GM12878 (cell line): ENCODE results near the gene PADI4. TPM values are rescaled to one million over a fixed set of nuclear protein-coding genes. Genes with fewer than 3 reads are reported as not detected.

ENCODE experiments used
- ATAC-seq: fragments of 200-7000 bp; cut with Tn5 transposase; 3 replicates; pipeline ENCODE4 v1.9.1; 2020; ENCODE audit warnings: mild to moderate bottlenecking, moderate library complexity
- BruUV-seq: library from RNA; stranded (reverse); fragments of 400-500 nt; replicated peaks from 2 replicates; lab custom pipeline; 2021; lab: Mats Ljungman, UMichigan
- CTCF ChIA-PET: fragments of 300-600 bp; sonication (Branson Sonifier 250); formaldehyde crosslinking; extraction: SDS; loops from one replicate; lab custom pipeline; 2021; ENCODE audit warnings: inconsistent platforms; lab: Yijun Ruan, JAX
- POLR2A ChIA-PET: fragments of 350-600 bp; formaldehyde crosslinking; extraction: SDS; loops from one replicate; lab custom pipeline; 2021; ENCODE audit warnings: inconsistent platforms; lab: Charles Lee
- RAD21 ChIA-PET: fragments of 300-600 bp; sonication (Branson Sonifier 250); formaldehyde crosslinking; loops from one replicate; lab custom pipeline; 2023; ENCODE audit warnings: antibody characterized with exemption; ENCODE audit not compliant: unreplicated experiment; lab: Charles Lee
- SMC1A ChIA-PET: fragments of 300-600 bp; sonication (Branson Sonifier 250); formaldehyde crosslinking; loops from one replicate; lab custom pipeline; 2023; ENCODE audit not compliant: unreplicated experiment, uncharacterized antibody; lab: Charles Lee
- DNase-seq: peaks from one replicate; pipeline ENCODE4 v3.0.0-alpha.2; 2011; ENCODE audit warnings: low read depth, low spot score
- FAIRE-seq: peaks from 3 replicates; lab custom pipeline; 2011; peaks lifted over from hg19 to GRCh38; lab: Jason Lieb, UNC
- H2AFZ ChIP-seq: 2 replicates; pipeline ENCODE4 v1.6.0; 2011; ENCODE audit warnings: low read depth, low read length, control low read depth; ENCODE audit not compliant: control insufficient read depth
- H3K27ac ChIP-seq: 2 replicates; pipeline ENCODE4 v1.5.1; 2011; ENCODE audit warnings: control low read depth; ENCODE audit not compliant: control insufficient read depth, insufficient read depth
- H3K27me3 ChIP-seq, 2 experiments: replicated peaks in 1 of 2; 2 replicates each; pipeline versions ENCODE4 v1.6.0 to v1.6.1; 2011; ENCODE audit warnings: low read length in 1 of 2; ENCODE audit not compliant: control insufficient read depth in 2 of 2, insufficient read depth in 2 of 2
- H3K36me3 ChIP-seq, 2 experiments: 2 replicates each; pipeline ENCODE4 v1.5.1; 2011; ENCODE audit warnings: low read length in 1 of 2; ENCODE audit not compliant: control insufficient read depth in 2 of 2, insufficient read depth in 2 of 2
- H3K4me1 ChIP-seq: 2 replicates; pipeline ENCODE4 v1.6.1; 2011; ENCODE audit warnings: mild to moderate bottlenecking, low read length, moderate library complexity, mixed read lengths; ENCODE audit not compliant: control insufficient read depth, insufficient read depth
- H3K4me2 ChIP-seq: 2 replicates; pipeline ENCODE4 v1.6.0; 2011; ENCODE audit warnings: control low read depth; ENCODE audit not compliant: control insufficient read depth, insufficient read depth
- H3K4me3 ChIP-seq: fragments of 200-600 bp; sonication (generic); 2 replicates; pipeline ENCODE4 v1.5.1; 2016
- H3K79me2 ChIP-seq: 2 replicates; pipeline ENCODE4 v1.6.0; 2011; ENCODE audit warnings: low read length; ENCODE audit not compliant: control insufficient read depth, insufficient read depth
- H3K9ac ChIP-seq: 2 replicates; pipeline ENCODE4 v1.8.0; 2011; ENCODE audit warnings: low read length, control low read depth, mixed read lengths; ENCODE audit not compliant: control insufficient read depth, insufficient read depth
- H3K9me3 ChIP-seq: replicated peaks from 3 replicates; pipeline ENCODE4 v1.5.1; 2011; ENCODE audit warnings: mild to moderate bottlenecking, low read length; ENCODE audit not compliant: control insufficient read depth, insufficient read depth
- H4K20me1 ChIP-seq: 2 replicates; pipeline ENCODE4 v1.6.0; 2011; ENCODE audit not compliant: control insufficient read depth, insufficient read depth
- E2F8 ChIP-seq: fragments of 450-650 bp; IDR thresholded peaks from 2 replicates; pipeline ENCODE4 v1.6.1; 2018; ENCODE audit warnings: mild to moderate bottlenecking, low read depth, moderate library complexity; ENCODE audit not compliant: partially characterized antibody
- IKZF1 ChIP-seq: fragments of 450-650 bp; conservative IDR thresholded peaks from 2 replicates; pipeline ENCODE4 v1.6.1; 2017; ENCODE audit warnings: antibody characterized with exemption, mild to moderate bottlenecking
- MYB ChIP-seq: fragments of 150-350 bp; IDR thresholded peaks from 2 replicates; pipeline ENCODE4 v1.6.1; 2014; ENCODE audit warnings: mild to moderate bottlenecking, low read depth, low read length, borderline replicate concordance
- NR2F1 ChIP-seq: fragments of 450-650 bp; conservative IDR thresholded peaks from 2 replicates; pipeline ENCODE4 v1.6.1; 2017; ENCODE audit warnings: mild to moderate bottlenecking
- PAX5 ChIP-seq: IDR thresholded peaks from 2 replicates; pipeline ENCODE4 v1.6.1; 2011; ENCODE audit warnings: low read depth, low read length, borderline replicate concordance
- RFX5 ChIP-seq: IDR thresholded peaks from 2 replicates; pipeline ENCODE4 v1.6.1; 2011; ENCODE audit warnings: low read depth, low read length, improper control_type of control experiment
- SIX5 ChIP-seq: IDR thresholded peaks from 2 replicates; pipeline ENCODE4 v1.6.1; 2011; ENCODE audit warnings: mild to moderate bottlenecking, low read depth, low read length, moderate library complexity; ENCODE audit not compliant: severe bottlenecking
- SMAD5 ChIP-seq: IDR thresholded peaks from 2 replicates; pipeline ENCODE4 v1.6.1; 2016; ENCODE audit warnings: antibody characterized with exemption, low read depth
- SMC3 ChIP-seq: IDR thresholded peaks from 2 replicates; pipeline ENCODE4 v1.6.1; 2011; ENCODE audit warnings: low read length, improper control_type of control experiment, borderline replicate concordance
- SREBF2 ChIP-seq: IDR thresholded peaks from 2 replicates; pipeline ENCODE4 v1.6.1; 2012; ENCODE audit warnings: mild to moderate bottlenecking, low read length
- STAT1 ChIP-seq: fragments of 450-650 bp; conservative IDR thresholded peaks from 2 replicates; pipeline ENCODE4 v1.6.1; 2014; ENCODE audit warnings: antibody characterized with exemption, mild to moderate bottlenecking
- STAT3 ChIP-seq: IDR thresholded peaks from 2 replicates; pipeline ENCODE4 v1.6.1; 2011; ENCODE audit warnings: low read depth, low read length, improper control_type of control experiment
- TARDBP ChIP-seq: IDR thresholded peaks from 2 replicates; pipeline ENCODE4 v1.6.1; 2016; ENCODE audit warnings: borderline replicate concordance
- YY1 ChIP-seq: IDR thresholded peaks from 2 replicates; pipeline ENCODE4 v1.6.1; 2011; ENCODE audit warnings: low read depth, mild to moderate bottlenecking, low read length
- ZBTB33 ChIP-seq: fragments of 450-650 bp; IDR thresholded peaks from 2 replicates; pipeline ENCODE4 v1.6.1; 2017; ENCODE audit warnings: mild to moderate bottlenecking
- ZNF207 ChIP-seq: fragments of 450-650 bp; IDR thresholded peaks from 2 replicates; pipeline ENCODE4 v1.6.1; 2014; ENCODE audit warnings: antibody characterized with exemption, mild to moderate bottlenecking, borderline replicate concordance
- WGBS: methylation state at CpG from one replicate; pipeline ENCODE4 v1.1.6; 2016; ENCODE audit warnings: low lambda C conversion rate; ENCODE audit not compliant: insufficient replicate concordance, insufficient coverage; ENCODE audit errors: missing lambda C conversion rate; 5-methylcytosine and 5-hydroxymethylcytosine counted together
- in situ Hi-C: fragments of 300-500 bp; cut with MboI; formaldehyde crosslinking; loops from 9 replicates; pipeline ENCODE4 v1.14.3; 2018; ENCODE audit warnings: mixed read lengths
- intact Hi-C: fragments of 100-400 bp; cut with micrococcal nuclease; formaldehyde crosslinking; loops from one replicate; pipeline ENCODE4 v1.14.2; 2022; ENCODE audit not compliant: unreplicated experiment
- polyA plus RNA-seq, 11 experiments: library from polyadenylated mRNA; depleted of rRNA in 4 of 11; unstranded in 6 of 11; stranded (reverse) in 5 of 11; fragments of >200 nt; fragmentation: Nextera tagmentation in 4 of 11; fragmentation: Illumina TruSeq in 1 of 11; extraction: Ambion mirVana in 4 of 11; extraction: Trizol in 1 of 11; gene quantifications; 1 replicate in 1 of 11; 2 replicates in 10 of 11; pipeline versions ENCODE4 v1.2.1 to v1.2.3, GENCODE V29; 2011 to 2016; ENCODE audit warnings: inconsistent platforms in 2 of 11, missing spikeins in 2 of 11, low read depth in 1 of 11
- total RNA-seq, 4 experiments: library from RNA; depleted of rRNA in 3 of 4; stranded (reverse); fragments of >200 nt in 3 of 4; fragmentation: Illumina TruSeq in 1 of 4; extraction: Trizol in 1 of 4; gene quantifications; 2 replicates each; pipeline versions ENCODE4 v1.2.1 to v1.2.3, GENCODE V29; 2013 to 2021

Gene PADI4
- total and polyA plus RNA-seq, 10 of the 15 experiments (the other 5 are each of a cell fraction or from before 2014, with no cell fraction given): 0.08 to 0.47 (median 0.15) TPM; not detected in 3

- TF ChIP-seq SREBF2 (no peak), E2F8 (no peak), SMC3 (no peak)
- TF ChIP-seq, all 136 proteins: peak for 0
Observed at GRCh38 chr1:17290553-17290952, 17.4 kb upstream of the PADI4 start (continued).

GRCh38 chr1:17292299-17293160, 15.5 kb upstream of the PADI4 start:
- FAIRE-seq: no peak
- no peaks in the 10 kb centered on the region for H4K20me1 ChIP-seq
- BruUV-seq: no TSS peak
- TF ChIP-seq MYB (no peak), TARDBP (no peak), ZNF207 (no peak), STAT1 (no peak), STAT3 (no peak), ZBTB33 (no peak), YY1 (no peak), IKZF1 (no peak), SMAD5 (no peak), NR2F1 (no peak), RFX5 (no peak), SMC3 (no peak), SIX5 (no peak), PAX5 (no peak)

More at GRCh38 chr1:17292299-17293160, 15.5 kb upstream of the PADI4 start:
- in situ Hi-C loops (no loop called here), intact Hi-C loops (no loop called here)
- ChIA-PET CTCF (no interaction called here), POLR2A (no interaction called here), SMC1A (no interaction called here), RAD21 (no interaction called here)
- H3K9ac ChIP-seq: no peak overlapping the region
- DNase-seq (no peak), ATAC-seq (no peak)
- no peak overlapping the region for H3K4me2 ChIP-seq
- no peak overlapping the region for H3K27ac ChIP-seq
- 17% methylated on average over 6 of the region's 7 CpGs for WGBS
- no peaks in the 10 kb centered on the region for H3K79me2 ChIP-seq
- H3K36me3 ChIP-seq: no peaks in the 10 kb centered on the region
- H3K4me1 ChIP-seq: no peaks in the 10 kb centered on the region
- no peaks in the 10 kb centered on the region for H3K9me3 ChIP-seq
- H3K27me3 ChIP-seq: no peaks in the 10 kb centered on the region
- no peak overlapping the region for H2AFZ ChIP-seq
- no peak overlapping the region for H3K4me3 ChIP-seq
